HG03108 (cell line): Measurements from ENCODE around the gene ST6GALNAC3.
"Not testable (repeated sequence)": the region's sequence is repeated elsewhere in the genome, so short reads cannot be mapped to it uniquely, and the experiment has no call there.

Experiments used
- ATAC-seq: cut with Tn5 transposase; IDR thresholded peaks from one replicate; pipeline ENCODE4 v1.9.1; 2021; ENCODE audit warnings: moderate library complexity; ENCODE audit not compliant: unreplicated experiment

The ST6GALNAC3 gene

GRCh38 chr1:76074321-76075187 is at the start of gene ST6GALNAC3:
TSS of gene ST6GALNAC3 (plus strand) at chr1:76074746.
- ATAC-seq, result peak; percentile 74

GRCh38 chr1:76027341-76027740 is 47.2 kb upstream of the ST6GALNAC3 start:
- no peak for ATAC-seq

- no peak for ATAC-seq
Measured at GRCh38 chr1:76029331-76029730, 45.2 kb upstream of the ST6GALNAC3 start.

- no peak for ATAC-seq
Measured at GRCh38 chr1:76031496-76031895, 43.0 kb upstream of the ST6GALNAC3 start.

GRCh38 chr1:76033800-76034475 is 40.6 kb upstream of the ST6GALNAC3 start:
- ATAC-seq, result no peak

GRCh38 chr1:76035053-76035452 is 39.5 kb upstream of the ST6GALNAC3 start:
- ATAC-seq, result no peak

GRCh38 chr1:76037324-76037723 is 37.2 kb upstream of the ST6GALNAC3 start:
- ATAC-seq, result no peak

- no peak for ATAC-seq
Measured at GRCh38 chr1:76038287-76039004, 36.1 kb upstream of the ST6GALNAC3 start.

- no peak for ATAC-seq
Measured at GRCh38 chr1:76046149-76046548, 28.4 kb upstream of the ST6GALNAC3 start.

GRCh38 chr1:76048219-76048618 is 26.3 kb upstream of the ST6GALNAC3 start:
- ATAC-seq, result no peak

GRCh38 chr1:76048926-76049325 is 25.6 kb upstream of the ST6GALNAC3 start:
- no peak for ATAC-seq

- ATAC-seq, result no peak
Measured at GRCh38 chr1:76049498-76049897, 25.0 kb upstream of the ST6GALNAC3 start.

- not testable (repeated sequence) for ATAC-seq
Measured at GRCh38 chr1:76050073-76050472, 24.5 kb upstream of the ST6GALNAC3 start.

- ATAC-seq, result no peak
Measured at GRCh38 chr1:76053021-76053420, 21.5 kb upstream of the ST6GALNAC3 start.

- no peak for ATAC-seq
Measured at GRCh38 chr1:76054359-76054758, 20.2 kb upstream of the ST6GALNAC3 start.

GRCh38 chr1:76055987-76056386 is 18.6 kb upstream of the ST6GALNAC3 start:
- ATAC-seq, result no peak

- ATAC-seq, result no peak
Measured at GRCh38 chr1:76059451-76059850, 15.1 kb upstream of the ST6GALNAC3 start.

- no peak for ATAC-seq
Measured at GRCh38 chr1:76065270-76065669, 9.3 kb upstream of the ST6GALNAC3 start.

- ATAC-seq, result no peak
Measured at GRCh38 chr1:76066394-76066793, 8.2 kb upstream of the ST6GALNAC3 start.

- no peak for ATAC-seq
Measured at GRCh38 chr1:76068542-76068941, 6.0 kb upstream of the ST6GALNAC3 start.

GRCh38 chr1:76068953-76069561 is 5.5 kb upstream of the ST6GALNAC3 start:
- no peak for ATAC-seq
